HepG2 (cell line): Measurements from ENCODE around the gene NUDT15. TPM values are rescaled to one million over a fixed set of nuclear protein-coding genes. Genes with fewer than 3 reads are reported as not detected.

Experiments
- ARID5B ChIP-seq: IDR thresholded peaks from 2 replicates; pipeline ENCODE4 v1.4.0; 2020; ENCODE audit warnings: mild to moderate bottlenecking, missing genetic modification reagents
- CEBPG ChIP-seq: IDR thresholded peaks from 2 replicates; pipeline ENCODE4 v1.6.1; 2016
- GABPA ChIP-seq, 2 experiments: IDR thresholded peaks; 2 replicates each; pipeline ENCODE4 v1.6.1; 2011 to 2016; ENCODE audit warnings: low read depth in 2 of 2, low read length in 1 of 2, missing biosample characterization in 1 of 2, missing genetic modification characterization in 1 of 2
- HDAC6 ChIP-seq: fragments of 200-600 bp; sonication (generic); IDR thresholded peaks from 2 replicates; pipeline ENCODE4 v1.7.0; 2017; ENCODE audit warnings: mild to moderate bottlenecking, antibody characterized with exemption, low read length, low read depth
- MIER3 ChIP-seq: IDR thresholded peaks from 2 replicates; pipeline ENCODE4 v1.6.1; 2016; ENCODE audit warnings: missing compliant biosample characterization, borderline replicate concordance
- PHF20 ChIP-seq: sonication (generic); formaldehyde crosslinking; IDR thresholded peaks from 2 replicates; pipeline ENCODE4 v1.5.0; 2020; ENCODE audit warnings: mild to moderate bottlenecking, missing genetic modification reagents
- PPARG ChIP-seq: conservative IDR thresholded peaks from 2 replicates; pipeline ENCODE4 v1.6.1; 2016; ENCODE audit warnings: missing biosample characterization, missing genetic modification reagents
- RCOR2 ChIP-seq: IDR thresholded peaks from 2 replicates; pipeline ENCODE4 v1.6.1; 2016; ENCODE audit warnings: missing biosample characterization, missing genetic modification reagents
- SALL2 ChIP-seq: sonication (generic); formaldehyde crosslinking; IDR thresholded peaks from 2 replicates; pipeline ENCODE4 v1.8.1; 2023; ENCODE audit warnings: mild to moderate bottlenecking, missing genetic modification reagents, inconsistent platforms
- SKIL ChIP-seq: sonication (generic); formaldehyde crosslinking; IDR thresholded peaks from 2 replicates; pipeline ENCODE4 v1.8.0; 2022; ENCODE audit warnings: missing genetic modification reagents, mild to moderate bottlenecking, moderate library complexity, borderline replicate concordance
- SP2 ChIP-seq: sonication (generic); formaldehyde crosslinking; IDR thresholded peaks from 2 replicates; pipeline ENCODE4 v1.5.1; 2020; ENCODE audit warnings: mild to moderate bottlenecking, missing genetic modification reagents
- ZBTB43 ChIP-seq: sonication (generic); formaldehyde crosslinking; conservative IDR thresholded peaks from 2 replicates; pipeline ENCODE4 v1.4.0; 2020; ENCODE audit warnings: missing genetic modification reagents
- ZNF138 ChIP-seq: sonication (generic); formaldehyde crosslinking; IDR thresholded peaks from 2 replicates; pipeline ENCODE4 v1.5.0; 2020; ENCODE audit warnings: mild to moderate bottlenecking, low read depth, missing genetic modification reagents
- ZNF256 ChIP-seq: sonication (generic); formaldehyde crosslinking; conservative IDR thresholded peaks from 2 replicates; pipeline ENCODE4 v1.4.0; 2020; ENCODE audit warnings: missing genetic modification reagents
- ZNF530 ChIP-seq: sonication (generic); formaldehyde crosslinking; IDR thresholded peaks from 2 replicates; pipeline ENCODE4 v1.5.0; 2020; ENCODE audit warnings: low read depth, mild to moderate bottlenecking, missing genetic modification reagents
- ZNF547 ChIP-seq: sonication (generic); formaldehyde crosslinking; IDR thresholded peaks from 2 replicates; pipeline ENCODE4 v1.5.1; 2020; ENCODE audit warnings: mild to moderate bottlenecking, missing genetic modification reagents
- ZNF83 ChIP-seq: sonication (generic); formaldehyde crosslinking; IDR thresholded peaks from 2 replicates; pipeline ENCODE4 v1.4.0; 2020; ENCODE audit warnings: missing genetic modification reagents, mild to moderate bottlenecking, borderline replicate concordance
- ZSCAN20 ChIP-seq: sonication (generic); formaldehyde crosslinking; IDR thresholded peaks from 2 replicates; pipeline ENCODE4 v1.4.0; 2020; ENCODE audit warnings: missing genetic modification reagents, mild to moderate bottlenecking, borderline replicate concordance
- polyA plus RNA-seq, 8 experiments: library from polyadenylated mRNA; depleted of rRNA in 3 of 8; stranded (reverse) in 7 of 8; unstranded in 1 of 8; fragments of >200 nt; fragmentation: Illumina TruSeq in 4 of 8; extraction: Trizol in 4 of 8; gene quantifications; 2 replicates each; pipeline versions ENCODE4 v1.2.1 to v1.2.3, GENCODE V29; 2011 to 2016; ENCODE audit warnings: low read depth in 4 of 8, missing spikeins in 1 of 8, mixed read lengths in 1 of 8; ENCODE audit not compliant: insufficient read depth in 1 of 8
- total RNA-seq, 5 experiments: library from RNA; depleted of rRNA; stranded (reverse); fragments of >200 nt; fragmentation: Illumina TruSeq; extraction: Trizol; gene quantifications; 2 replicates each; pipeline ENCODE4 v1.2.3, GENCODE V29; 2016; ENCODE audit warnings: low read depth in 1 of 5

Gene NUDT15
- total and polyA plus RNA-seq, 2 of the 13 experiments (the other 11 are each of a cell fraction or from before 2014, with no cell fraction given) = 21.3 to 47.3 TPM

- peak; percentile 57; the same call in 1 of the 2 replicates for TF ChIP-seq ZBTB43 (CRISPR knock-in tag)
- no peak for TF ChIP-seq RCOR2 (CRISPR knock-in tag)
- peak; percentile 74 for TF ChIP-seq SP2 (CRISPR knock-in tag)
- 0 out of 2 replicates have a peak, but pooled peaks have one; percentile 61 for TF ChIP-seq ZNF83 (CRISPR knock-in tag)
- TF ChIP-seq ZNF530 (CRISPR knock-in tag) = no peak
- peak; percentile 38; the same call in 1 of the 2 replicates for TF ChIP-seq CEBPG (CRISPR knock-in tag)
- TF ChIP-seq SKIL (CRISPR knock-in tag) = peak; percentile 76
- TF ChIP-seq ZNF256 = peak; percentile 85
- peak; percentile 36 for TF ChIP-seq PPARG (CRISPR knock-in tag)
- peak; percentile 97 for TF ChIP-seq ZNF547
- TF ChIP-seq PHF20 = peak; percentile 88
- no peak; the same call in 1 of the 2 replicates for TF ChIP-seq ZSCAN20
- TF ChIP-seq MIER3 = peak; percentile 33; the same call in 1 of the 2 replicates
- peak; percentile 97 for TF ChIP-seq SALL2 (CRISPR knock-in tag)
- TF ChIP-seq ARID5B (CRISPR knock-in tag) = peak; percentile 65; the same call in 1 of the 2 replicates
- TF ChIP-seq GABPA (IDR thresholded peaks at IDR 0.05; ENCODE audit: low read depth, low read length) = peak; percentile 75
- peak; percentile 87 for TF ChIP-seq GABPA (CRISPR knock-in tag; IDR thresholded peaks at IDR 0.05; ENCODE audit: low read depth)
- peak; percentile 89 for TF ChIP-seq ZNF138 (CRISPR knock-in tag)
- no peak for TF ChIP-seq HDAC6
Measured at GRCh38 chr13:48037346-48038173, at the start of gene NUDT15 (continued).
